GM12872 (cell line): ENCODE results near the gene ST8SIA6.

Source experiments
- CTCF ChIP-seq: IDR thresholded peaks from 3 replicates; pipeline ENCODE4 v1.5.1; 2011; ENCODE audit warnings: low read depth, mild to moderate bottlenecking, low read length, moderate library complexity; ENCODE audit not compliant: insufficient read depth

The ST8SIA6 gene

GRCh38 chr10:17282311-17282710 is 172.1 kb downstream of the ST8SIA6 start:
- no peak for TF ChIP-seq CTCF

GRCh38 chr10:17278607-17279240 is 175.7 kb downstream of the ST8SIA6 start:
- TF ChIP-seq CTCF, result no peak

GRCh38 chr10:17276756-17277424 is 177.5 kb downstream of the ST8SIA6 start:
- no peak for TF ChIP-seq CTCF

GRCh38 chr10:17273403-17273802 is 181.0 kb downstream of the ST8SIA6 start:
- no peak for TF ChIP-seq CTCF

GRCh38 chr10:17272648-17273047 is 181.7 kb downstream of the ST8SIA6 start:
- TF ChIP-seq CTCF, result no peak
